Activated CD8-positive, alpha-beta memory T cell treated with anti-CD3 and anti-CD28 coated beads, Interleukin-2, amount 50 U/mL, for 24 hours (primary cell): ENCODE measurements around the gene UGT8.
"Not testable (repeated sequence)": the region's sequence is repeated elsewhere in the genome, so short reads cannot be mapped to it uniquely, and the experiment has no call there.

ENCODE experiments used
- DNase-seq: peaks from one replicate; pipeline ENCODE4 v3.0.0-alpha.2; 2020; ENCODE audit errors: extremely low read depth

The UGT8 gene, protein sequence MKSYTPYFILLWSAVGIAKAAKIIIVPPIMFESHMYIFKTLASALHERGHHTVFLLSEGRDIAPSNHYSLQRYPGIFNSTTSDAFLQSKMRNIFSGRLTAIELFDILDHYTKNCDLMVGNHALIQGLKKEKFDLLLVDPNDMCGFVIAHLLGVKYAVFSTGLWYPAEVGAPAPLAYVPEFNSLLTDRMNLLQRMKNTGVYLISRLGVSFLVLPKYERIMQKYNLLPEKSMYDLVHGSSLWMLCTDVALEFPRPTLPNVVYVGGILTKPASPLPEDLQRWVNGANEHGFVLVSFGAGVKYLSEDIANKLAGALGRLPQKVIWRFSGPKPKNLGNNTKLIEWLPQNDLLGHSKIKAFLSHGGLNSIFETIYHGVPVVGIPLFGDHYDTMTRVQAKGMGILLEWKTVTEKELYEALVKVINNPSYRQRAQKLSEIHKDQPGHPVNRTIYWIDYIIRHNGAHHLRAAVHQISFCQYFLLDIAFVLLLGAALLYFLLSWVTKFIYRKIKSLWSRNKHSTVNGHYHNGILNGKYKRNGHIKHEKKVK

DNA sequence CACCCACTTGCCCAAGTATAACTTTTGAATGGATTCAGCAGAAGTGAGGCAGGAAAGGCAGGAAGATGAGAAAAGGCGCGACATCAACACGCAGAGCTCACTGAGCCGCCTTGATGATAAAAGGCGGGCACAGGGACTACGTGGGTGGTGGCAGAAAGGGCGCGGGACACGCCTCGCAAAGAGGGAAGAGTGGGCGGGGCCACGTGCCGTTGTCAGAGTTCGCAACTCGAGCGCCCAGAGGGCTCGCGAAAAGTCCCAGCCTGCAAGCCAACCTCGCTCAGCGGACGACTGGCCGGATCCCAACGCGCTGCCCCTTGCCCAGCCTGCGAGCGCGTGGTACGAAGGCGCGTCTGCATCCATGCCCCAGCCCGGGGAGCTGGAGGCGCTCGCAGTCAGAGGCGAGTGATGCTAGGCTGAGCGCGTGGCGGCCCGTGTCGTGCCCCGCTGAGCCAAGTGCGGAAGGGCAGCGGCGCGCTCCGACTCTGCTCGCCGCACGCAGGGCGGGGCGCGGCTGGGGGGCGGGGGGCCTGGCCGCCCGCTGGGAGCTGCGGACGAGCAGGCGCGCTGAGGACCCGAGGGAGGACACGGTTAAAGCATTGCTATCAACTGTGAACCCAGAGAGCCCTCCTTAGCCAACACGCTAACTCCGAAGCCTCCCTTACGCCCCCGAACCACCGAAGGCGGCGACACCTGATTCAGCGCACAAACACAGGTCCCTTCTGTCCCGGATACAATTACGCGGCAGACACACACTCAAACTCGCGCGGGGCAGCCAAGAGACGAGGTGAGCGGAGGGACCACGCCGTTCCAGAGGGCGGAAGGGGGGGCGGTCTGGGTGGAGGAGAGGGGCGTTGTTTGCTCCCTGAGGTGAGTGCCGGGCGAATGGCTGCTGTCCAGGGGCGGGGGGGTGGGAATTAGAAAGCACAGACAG lies at the start of gene UGT8:
TSS of gene UGT8 (plus strand) at position 617 of the 931 bp plus-strand sequence. CDS start 24,074 bp downstream, outside the sequence.
- DNase-seq = no peak

DNA sequence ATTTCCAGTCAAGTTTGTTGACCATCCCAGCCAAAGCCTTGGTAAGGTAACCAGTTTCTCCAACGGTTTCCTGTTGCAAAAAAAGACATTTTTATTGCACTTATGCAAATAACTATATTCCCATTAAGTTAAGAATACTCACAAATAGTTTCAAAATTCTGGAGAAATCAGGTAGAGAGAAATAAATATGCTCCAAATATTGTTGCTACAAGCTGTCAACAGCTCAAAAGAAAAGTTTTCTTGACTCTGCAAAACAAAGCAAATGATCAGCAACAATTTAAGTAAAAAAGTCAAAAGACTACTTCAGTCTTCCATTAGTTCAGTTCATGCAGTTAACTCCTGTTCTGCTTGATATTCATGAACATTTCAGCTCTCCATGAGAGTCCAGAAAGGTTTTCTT lies 49.0 kb upstream of the UGT8 start:
- DNase-seq = no peak

DNA sequence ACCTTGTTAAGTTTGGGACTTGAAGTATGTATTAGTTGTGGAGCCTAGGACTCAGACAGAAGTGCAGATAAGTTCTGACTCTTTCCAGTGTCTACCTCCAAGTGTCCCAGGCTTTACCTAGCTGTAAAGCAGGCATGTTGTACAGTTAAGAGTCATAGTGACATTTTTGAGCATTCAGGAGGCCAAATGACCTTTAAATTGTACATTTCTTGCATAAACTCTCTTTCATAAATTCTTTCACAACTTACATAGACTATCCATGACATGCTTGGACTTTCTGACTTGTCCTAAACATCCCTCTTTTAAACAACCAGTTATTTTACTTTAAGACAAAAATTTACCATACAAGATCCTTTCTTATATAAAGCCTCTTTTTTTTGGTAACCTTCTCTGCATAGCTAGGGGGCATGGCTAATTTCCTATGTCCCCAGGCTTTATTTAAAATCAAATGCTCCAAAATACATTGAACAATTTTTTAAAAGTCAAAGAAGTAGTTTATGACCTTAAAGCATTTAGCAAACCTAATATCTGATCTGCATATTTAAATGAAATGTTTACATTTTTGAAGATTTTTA lies 40.1 kb upstream of the UGT8 start:
- DNase-seq = no peak

DNA sequence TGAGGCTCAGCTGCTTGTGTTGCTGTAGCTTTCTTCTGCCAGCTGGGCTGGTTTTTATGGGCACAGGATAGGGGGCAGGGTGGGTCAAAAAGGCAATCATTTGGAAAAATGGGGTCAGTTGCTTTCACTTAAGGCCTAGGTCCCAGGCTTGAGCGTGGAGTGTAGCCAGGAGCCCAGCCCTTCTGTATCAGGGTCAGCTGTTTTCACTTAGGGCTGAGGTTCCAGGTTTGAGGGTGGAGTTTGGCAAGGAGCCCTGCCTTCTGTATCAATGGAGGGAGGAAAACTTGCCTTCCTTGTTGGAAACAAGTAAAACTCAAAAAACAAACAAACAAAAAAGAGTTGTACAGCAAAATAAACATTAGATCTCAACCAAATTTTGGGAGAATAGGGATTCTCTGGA lies 37.0 kb upstream of the UGT8 start:
- no peak for DNase-seq

DNA sequence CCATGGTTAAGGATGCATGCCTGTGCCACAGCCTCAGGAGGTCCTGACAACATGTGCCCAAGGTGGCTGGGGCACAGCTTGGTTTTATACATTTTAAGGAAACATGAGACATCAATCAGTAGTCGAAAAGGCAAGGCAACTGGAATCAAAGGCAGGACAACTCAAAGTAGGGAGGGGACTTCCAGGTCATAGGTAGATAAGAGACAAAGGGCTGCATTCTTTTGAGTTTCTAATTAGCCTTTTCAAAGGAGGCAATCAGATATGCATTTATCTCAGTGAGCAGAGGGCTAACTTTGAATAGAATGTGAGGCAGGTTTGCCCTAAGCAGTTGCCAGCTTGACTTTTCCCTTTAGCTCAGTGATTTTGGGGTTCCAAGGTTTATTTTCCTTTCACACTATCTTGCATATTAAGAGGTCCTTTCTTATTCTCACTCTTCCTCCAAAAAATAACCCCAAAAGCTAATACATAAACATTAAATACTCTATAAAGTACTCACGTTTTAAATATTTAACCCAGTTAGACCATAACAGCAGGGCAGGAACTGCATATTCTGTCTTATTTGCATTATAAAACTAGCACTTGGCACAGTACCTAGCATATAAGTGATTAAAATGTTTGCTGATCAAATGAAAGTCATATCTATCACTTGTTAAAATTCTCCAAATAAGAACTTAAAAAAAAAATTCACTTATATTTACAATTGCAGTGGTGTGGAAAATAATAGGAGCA lies 36.3 kb upstream of the UGT8 start:
- DNase-seq = no peak

DNA sequence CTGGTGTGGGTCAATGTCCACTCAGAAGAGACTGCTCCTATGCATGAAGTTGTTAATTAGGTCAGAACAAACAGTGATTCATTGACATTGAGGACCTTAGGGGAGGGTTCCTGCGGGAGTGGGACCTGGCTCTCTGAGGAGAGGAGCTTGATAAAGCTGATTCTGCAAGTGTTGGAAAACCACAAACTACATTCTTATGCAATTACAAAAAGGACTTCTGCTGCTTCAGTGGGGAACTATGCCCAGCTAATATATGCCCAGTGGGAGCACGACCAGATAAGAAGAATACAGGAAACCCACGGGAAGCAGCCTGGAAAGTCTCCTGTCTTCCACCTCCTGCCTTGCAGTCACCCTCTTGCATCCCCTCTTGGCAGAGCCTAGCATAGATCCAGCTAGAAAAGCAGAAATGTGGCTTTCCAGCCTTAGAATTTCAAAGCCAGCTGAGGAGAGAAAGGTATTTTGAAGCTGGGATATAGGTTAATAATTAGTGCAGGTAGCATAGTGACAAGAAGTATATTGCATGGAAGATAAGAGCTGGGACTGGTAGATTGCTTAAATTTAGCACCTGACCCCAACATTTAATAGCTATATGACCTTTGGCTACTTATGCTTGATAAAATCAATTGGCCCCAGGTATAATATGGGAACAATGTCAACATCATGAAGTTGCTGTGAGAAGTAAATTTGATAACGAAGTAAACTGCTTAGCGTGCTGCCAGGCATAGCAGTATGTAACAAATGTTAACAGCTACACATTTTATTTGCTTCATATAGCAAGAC lies 34.9 kb upstream of the UGT8 start:
- no peak for DNase-seq

DNA sequence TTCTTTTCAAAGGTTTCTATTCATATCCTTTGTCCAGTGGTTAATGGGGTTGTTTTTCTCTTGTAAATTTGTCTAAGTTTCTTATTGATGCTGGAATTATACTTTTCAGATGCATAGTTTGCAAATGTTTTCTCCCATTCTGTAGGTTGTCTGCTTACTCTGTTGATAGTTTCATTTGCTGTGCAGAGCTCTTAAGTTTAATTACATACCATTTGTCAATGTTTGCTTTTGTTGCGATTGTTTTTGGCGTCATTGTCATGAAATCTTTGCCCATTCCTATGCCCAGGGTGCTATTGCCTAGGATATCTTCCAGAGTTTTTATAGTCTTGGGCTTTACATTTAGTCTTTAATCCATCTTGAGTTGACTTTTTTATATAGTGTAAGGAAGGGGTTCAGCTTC lies 21.2 kb upstream of the UGT8 start:
- no peak for DNase-seq

DNA sequence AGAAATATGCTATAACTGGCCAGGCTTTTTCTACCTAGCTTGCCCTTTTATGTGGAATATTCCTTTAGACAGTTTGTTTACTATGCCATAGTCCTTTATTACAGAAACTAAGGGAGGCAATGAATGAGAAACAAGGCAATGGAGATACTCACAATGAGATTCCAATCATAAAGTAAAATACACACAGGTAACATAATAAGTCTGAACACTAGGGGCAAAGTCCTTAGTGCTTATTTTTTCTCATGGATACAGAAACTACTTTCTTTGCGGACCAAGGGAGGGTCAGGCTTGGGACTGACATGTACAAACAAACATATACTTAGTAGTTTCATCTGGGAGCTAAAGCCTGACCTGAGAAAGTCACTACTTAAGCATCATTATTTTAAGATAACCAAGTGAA lies 16.0 kb upstream of the UGT8 start:
- DNase-seq = no peak

DNA sequence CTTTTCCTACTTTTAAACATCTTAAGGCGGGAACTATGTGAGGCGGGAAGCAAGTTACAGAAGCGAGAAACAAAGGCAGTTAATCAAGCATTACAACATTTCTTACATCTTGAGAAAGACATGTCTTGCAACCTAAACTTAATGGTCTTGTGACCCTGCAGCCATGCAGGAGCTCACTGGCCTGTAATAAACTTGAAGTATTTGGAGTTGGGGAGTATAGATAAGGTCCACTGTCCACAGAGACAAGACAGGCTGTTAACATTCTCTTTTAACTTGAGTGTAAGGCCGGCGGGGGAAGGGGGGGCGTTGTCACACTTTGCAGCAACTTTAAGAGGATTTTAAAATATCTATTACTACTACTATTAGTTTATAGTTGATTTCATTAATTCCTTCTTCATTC lies 10.3 kb upstream of the UGT8 start:
- DNase-seq = no peak

DNA sequence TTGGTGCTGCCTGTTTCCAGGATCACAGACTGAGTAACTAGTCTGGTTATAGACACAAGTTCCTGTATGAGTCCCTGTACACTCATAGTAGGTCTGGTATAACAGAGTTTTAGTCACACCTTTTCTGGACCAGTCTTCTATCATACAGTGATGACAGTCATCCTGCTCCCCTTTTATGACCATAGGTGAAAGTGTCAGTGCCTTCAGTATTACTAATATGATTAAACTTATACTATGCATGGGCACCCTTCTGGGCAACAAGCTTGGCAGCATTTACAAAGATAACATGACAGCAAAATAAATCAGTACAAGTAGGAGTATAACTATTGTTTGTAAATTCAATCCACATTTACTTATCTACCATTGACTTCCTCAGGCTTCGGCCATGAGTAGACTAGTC lies 8.2 kb upstream of the UGT8 start:
- DNase-seq = not testable (repeated sequence)

DNA sequence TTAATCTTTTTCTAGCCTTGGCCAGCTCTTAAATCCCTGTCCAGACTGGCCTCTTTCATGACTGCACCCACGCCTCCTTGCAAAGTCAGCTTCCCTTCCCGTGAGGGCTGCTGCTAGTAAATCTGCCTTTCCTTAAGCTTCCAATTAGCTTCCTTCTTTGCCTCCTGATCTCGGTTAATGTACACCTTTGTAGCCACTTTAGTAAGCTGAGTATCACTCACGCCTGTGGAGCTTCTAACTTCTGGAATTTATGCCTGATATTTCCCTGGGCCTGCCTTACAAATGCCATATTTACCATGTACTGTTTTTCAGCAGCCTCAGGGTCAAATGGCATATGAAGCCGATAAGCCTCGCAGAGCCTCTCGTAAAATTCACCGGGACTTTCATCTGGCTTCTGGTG lies 5.1 kb upstream of the UGT8 start:
- DNase-seq = no peak

DNA sequence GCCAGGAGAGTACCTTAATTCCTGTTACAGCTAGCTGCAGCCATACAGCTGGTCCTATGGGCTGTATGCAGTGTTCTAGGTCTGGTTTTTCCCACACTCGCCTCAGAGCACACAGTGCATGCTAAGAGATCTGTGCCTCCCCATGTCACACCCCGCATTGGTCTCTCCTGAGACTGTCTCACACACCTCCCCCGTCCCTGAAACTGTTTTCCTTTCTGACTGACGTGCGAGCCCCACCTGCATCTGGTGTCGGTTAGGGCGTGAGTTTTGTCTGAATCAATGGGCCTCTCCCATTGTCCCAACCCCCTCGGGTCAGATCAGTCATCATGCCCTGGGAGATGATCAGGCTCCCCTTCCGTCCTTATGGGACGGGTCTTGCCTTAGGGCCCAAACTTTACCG lies 3.4 kb upstream of the UGT8 start:
- DNase-seq = no peak

DNA sequence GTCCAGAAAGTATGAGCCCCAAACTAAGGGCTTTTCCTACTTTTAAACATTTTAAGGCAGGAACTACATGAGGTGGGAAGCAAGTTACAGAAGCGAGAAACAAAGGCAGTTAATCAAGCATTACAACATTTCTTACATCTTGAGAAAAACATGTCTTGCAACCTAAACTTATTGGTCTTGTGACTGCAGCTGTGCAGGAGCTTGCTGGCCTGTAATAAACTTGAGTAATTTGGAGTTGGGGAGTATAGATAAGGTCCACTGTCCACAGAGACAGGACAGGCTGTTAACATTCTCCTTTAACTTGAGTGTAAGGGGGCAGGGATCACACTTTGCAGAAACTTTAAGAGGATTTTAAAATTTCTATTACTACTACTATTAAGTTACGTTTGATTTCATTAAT lies 2.7 kb upstream of the UGT8 start:
- DNase-seq = no peak

DNA sequence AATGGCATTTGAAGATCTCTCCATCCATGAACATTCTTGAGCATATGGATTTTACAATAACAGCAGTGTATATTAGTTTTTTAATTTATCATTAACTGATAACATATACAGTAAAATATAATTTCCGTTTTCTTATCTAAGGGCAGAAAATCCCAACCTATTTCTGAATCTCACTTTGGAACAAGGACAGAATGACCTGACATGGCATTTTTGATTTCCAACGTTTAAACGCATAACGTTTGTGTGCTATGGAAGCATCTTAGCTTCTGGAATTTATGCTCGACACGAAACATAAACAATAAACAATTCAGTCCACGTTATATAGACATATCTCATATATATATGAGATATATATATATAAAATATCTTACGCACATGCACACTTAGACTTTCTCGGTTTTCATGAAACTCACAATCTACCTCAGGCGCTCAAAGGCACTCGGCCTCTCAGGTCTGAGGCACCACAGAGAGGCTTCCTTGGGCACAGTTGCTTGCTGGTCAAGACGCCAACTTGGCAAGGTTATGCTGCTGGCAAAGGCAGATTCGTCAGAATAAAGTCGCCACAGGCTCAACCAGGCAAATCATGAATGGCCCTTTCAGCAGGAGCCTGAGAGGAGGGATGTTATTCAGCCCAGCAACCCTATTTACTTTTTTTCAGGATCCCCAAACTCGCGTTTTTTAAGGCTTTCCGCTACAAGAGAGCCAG lies 1.0 kb upstream of the UGT8 start:
- DNase-seq = no peak

DNA sequence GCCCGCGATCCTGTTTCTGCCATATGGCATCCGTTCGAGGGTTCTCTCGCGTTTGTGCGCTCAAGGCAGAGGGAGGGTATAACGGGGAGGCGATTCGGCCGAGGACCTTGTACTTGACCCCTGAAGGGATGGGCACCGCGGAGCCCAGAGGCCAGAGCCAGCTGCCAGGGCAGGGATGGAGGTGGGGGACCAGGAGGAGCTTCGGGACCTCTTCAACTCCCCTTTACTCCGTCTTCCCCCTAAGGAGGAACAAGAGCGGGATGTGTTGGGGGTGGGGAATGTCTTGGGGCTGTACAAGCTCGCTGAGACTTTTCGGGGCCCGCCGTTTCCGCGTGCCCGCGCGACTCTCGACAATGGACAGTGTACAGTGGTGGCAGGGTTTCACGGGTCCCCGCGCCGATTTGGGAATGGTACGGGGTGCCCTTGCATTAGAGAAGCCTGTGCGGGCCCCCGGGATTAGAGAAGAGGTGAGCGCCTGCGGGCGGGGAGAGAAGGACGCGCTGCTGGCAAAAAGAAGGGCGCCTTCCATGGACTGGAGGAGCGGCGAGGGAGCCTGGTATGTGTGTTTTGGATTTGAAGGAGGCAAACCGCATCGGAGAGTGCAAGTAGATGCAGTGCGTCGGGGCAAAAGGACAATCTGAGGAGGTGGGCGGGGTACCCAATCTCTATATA lies 760 bp downstream of the UGT8 start:
- no peak for DNase-seq

DNA sequence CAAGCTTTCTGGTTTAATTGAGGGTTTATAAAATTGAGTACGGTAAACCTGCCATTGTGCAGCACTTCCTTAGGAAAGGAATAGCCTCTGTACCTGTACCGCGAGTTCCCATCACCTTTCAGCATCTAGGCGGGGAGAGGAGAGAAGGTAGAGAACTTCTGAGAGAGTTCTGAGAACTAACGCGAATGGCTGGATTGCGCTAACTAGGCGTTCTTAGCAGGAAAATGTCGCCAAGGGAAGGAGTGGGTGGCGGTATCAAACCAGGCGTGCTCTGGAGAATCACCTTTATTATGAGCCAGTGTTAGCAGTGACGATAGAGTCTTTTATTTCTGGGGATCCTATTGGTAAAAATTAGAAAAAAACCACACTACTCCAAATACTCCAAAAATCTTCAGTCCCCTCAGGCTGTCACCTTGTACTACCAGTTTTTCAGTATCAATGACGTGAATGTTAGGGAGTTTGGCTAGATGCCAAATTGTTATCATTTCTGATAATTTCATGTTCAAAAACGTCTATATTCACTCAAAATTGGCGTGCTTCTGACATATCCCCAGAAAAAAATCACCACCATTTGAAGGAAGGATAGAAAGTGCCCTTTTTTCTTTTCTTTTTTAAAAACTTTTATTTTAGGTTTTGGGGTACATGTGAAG lies 1.4 kb downstream of the UGT8 start:
- DNase-seq = no peak

DNA sequence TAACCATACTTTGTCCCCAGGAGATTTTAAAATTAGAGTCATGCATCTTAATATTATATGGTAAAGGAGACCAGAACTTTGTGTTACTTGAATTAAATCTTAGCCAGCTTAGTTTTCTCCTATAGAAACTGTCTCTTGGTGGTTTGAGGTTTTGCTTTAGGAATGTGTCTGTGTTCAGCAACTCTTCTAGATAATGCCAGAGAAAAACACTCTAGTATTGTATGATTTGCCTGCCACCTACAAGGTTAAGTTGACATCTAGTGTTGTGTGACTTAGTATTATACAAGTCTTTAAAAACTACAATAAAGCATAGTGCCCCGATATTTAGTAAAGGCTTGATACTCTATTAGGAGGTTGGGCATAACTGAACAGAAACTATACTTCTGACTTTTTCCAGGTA lies 2.1 kb downstream of the UGT8 start:
- no peak for DNase-seq

DNA sequence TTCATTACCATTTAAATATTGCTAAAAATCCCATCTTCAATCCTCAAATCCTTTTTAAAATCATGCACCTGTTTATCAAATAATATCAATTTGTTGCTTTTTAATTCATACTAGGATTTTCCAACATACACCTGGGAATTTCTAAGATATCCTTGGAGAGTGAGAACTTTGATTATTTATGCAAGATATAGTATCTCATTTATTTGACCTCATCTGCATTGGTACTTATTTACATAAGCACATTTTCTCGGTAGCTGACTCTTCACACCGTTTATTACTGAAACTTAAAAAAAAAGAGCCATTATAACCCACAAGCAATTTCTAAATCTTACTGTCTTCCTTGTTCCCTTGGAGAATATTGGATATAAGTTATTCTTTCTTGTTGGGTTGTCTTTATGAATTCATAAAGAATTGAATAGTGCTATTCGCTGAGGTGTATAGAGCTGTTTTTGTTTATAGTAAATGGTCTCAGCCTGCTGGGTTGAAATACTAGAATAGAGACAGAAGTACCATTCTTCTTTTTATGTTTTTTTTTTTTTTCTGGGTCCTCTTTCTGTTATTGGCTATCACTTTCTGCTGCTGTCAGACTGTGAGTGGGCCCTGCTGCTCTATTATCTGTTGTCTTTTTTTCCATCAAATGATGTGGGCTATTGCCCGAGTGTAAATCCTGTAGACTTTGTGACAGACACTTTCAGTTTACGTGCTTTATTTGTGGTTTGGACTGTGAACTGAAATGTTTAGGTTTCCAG lies 2.9 kb downstream of the UGT8 start:
- no peak for DNase-seq
